GM19328 (cell line): Measurements from ENCODE around the gene PRCD.
"Not testable (repeated sequence)": the region's sequence is repeated elsewhere in the genome, so short reads cannot be mapped to it uniquely, and the experiment has no call there.

Source experiments
- ATAC-seq: cut with Tn5 transposase; IDR thresholded peaks from one replicate; pipeline ENCODE4 v1.9.1; 2021; ENCODE audit warnings: mild to moderate bottlenecking, moderate library complexity; ENCODE audit not compliant: unreplicated experiment

The PRCD gene

GRCh38 chr17:76525513-76525833 is 14.4 kb upstream of the PRCD start:
- not testable (repeated sequence) for ATAC-seq

- ATAC-seq, result not testable (repeated sequence)
Measured at GRCh38 chr17:76527016-76527415, 12.8 kb upstream of the PRCD start.

GRCh38 chr17:76527430-76528111 is 12.3 kb upstream of the PRCD start:
- ATAC-seq, result no peak

- ATAC-seq, result no peak
Measured at GRCh38 chr17:76528156-76528527, 11.7 kb upstream of the PRCD start.

- no peak for ATAC-seq
Measured at GRCh38 chr17:76528528-76529223, 11.2 kb upstream of the PRCD start.

GRCh38 chr17:76529224-76530094 is 10.4 kb upstream of the PRCD start:
- no peak for ATAC-seq

GRCh38 chr17:76530095-76530723 is 9.6 kb upstream of the PRCD start:
- ATAC-seq, result no peak

- ATAC-seq, result no peak
Measured at GRCh38 chr17:76530811-76531485, 8.9 kb upstream of the PRCD start.

- ATAC-seq, result no peak
Measured at GRCh38 chr17:76531486-76532038, 8.3 kb upstream of the PRCD start.

- no peak for ATAC-seq
Measured at GRCh38 chr17:76532072-76532651, 7.7 kb upstream of the PRCD start.

- ATAC-seq, result not testable (repeated sequence)
Measured at GRCh38 chr17:76533640-76534359, 6.0 kb upstream of the PRCD start.

GRCh38 chr17:76534831-76535732 is 4.8 kb upstream of the PRCD start:
- ATAC-seq, result no peak

GRCh38 chr17:76535788-76536510 is 3.9 kb upstream of the PRCD start:
- no peak for ATAC-seq

GRCh38 chr17:76536511-76537287 is 3.1 kb upstream of the PRCD start:
- no peak for ATAC-seq

GRCh38 chr17:76537288-76537577 is 2.6 kb upstream of the PRCD start:
- no peak for ATAC-seq

GRCh38 chr17:76537578-76538280 is 2.1 kb upstream of the PRCD start, which contains the start of gene CYGB:
Gene CYGB, minus strand, starts transcription at chr17:76537709. Its CDS starts 167 bp downstream, at chr17:76537542.
- ATAC-seq, result no peak
